Breast epithelium (tissue), 3 donors: Measurements from ENCODE around the gene SLC13A2.

ENCODE experiments used
- POLR2A ChIP-seq: fragments of 450-650 bp; IDR thresholded peaks from one replicate; pipeline ENCODE4 v1.6.1; 2016; ENCODE audit warnings: antibody characterized with exemption, mild to moderate bottlenecking, moderate library complexity
- TF ChIP-seq, protein P1 (sequence below), 3 donors: fragments of 450-650 bp; IDR thresholded peaks; one replicate each; pipeline ENCODE4 v1.5.1; 2016 to 2017; ENCODE audit warnings: antibody characterized with exemption in 3 of 3, mild to moderate bottlenecking in 3 of 3, moderate library complexity in 3 of 3

DNA sequence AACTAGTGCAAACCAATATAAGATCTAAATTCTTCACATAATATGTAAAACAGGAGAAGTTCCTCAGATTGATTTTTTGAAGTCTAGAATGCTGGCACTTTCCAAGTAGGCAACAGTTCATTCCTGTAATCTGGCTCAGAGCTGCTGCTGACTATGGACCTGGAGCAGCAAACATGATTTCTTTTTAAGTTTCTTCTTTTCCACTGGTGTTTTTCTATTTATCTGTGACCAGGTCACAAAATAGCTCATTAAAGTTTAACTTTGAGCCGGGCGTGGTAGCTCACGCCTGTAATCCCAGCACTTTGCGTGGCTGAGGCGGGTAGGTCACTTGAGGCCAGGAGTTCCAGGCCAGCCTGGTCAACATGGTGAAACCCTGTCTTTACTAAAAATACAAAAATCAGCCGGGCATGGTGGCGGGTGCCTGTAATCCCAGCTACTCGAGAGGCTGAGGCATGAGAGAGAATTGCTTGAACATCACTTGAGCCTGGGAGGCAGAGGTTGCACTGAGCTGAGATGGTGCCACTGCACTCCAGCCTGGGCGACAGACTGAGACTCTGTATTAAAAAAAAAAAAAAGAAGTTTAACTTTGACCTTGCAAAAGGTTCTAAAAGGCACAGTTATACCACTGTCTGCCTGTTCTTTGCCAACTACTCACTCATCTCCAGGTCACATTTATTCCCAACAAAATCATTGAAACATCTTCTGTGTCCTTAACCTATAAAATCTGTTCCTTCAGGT is 29.4 kb upstream of the SLC13A2 start:
- TF ChIP-seq POLR2A: no peak
- TF ChIP-seq, protein P1, sequence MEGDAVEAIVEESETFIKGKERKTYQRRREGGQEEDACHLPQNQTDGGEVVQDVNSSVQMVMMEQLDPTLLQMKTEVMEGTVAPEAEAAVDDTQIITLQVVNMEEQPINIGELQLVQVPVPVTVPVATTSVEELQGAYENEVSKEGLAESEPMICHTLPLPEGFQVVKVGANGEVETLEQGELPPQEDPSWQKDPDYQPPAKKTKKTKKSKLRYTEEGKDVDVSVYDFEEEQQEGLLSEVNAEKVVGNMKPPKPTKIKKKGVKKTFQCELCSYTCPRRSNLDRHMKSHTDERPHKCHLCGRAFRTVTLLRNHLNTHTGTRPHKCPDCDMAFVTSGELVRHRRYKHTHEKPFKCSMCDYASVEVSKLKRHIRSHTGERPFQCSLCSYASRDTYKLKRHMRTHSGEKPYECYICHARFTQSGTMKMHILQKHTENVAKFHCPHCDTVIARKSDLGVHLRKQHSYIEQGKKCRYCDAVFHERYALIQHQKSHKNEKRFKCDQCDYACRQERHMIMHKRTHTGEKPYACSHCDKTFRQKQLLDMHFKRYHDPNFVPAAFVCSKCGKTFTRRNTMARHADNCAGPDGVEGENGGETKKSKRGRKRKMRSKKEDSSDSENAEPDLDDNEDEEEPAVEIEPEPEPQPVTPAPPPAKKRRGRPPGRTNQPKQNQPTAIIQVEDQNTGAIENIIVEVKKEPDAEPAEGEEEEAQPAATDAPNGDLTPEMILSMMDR (IDR thresholded peaks at IDR 0.05): no peak
